ENCODE data around the gene MECP2. TPM values are rescaled to one million over a fixed set of nuclear protein-coding genes. Genes with fewer than 3 reads are reported as not detected.

MECP2 gene
- total and polyA plus RNA-seq, 10 of the 15 experiments (the other 5 are each of a cell fraction or from before 2014, with no cell fraction given): 1.3 to 32.7 (median 13.7) TPM

GRCh38 chrX:154014429-154015380, 82.8 kb downstream of the MECP2 start:
- Histone ChIP-seq H3K9me3 (replicated peaks; ENCODE audit: control insufficient read depth, insufficient read depth, low read length) (no peaks in the 10 kb centered on the region), H2AFZ (ENCODE audit: control insufficient read depth, low read depth, low read length) (no peak overlapping the region), H3K9ac (ENCODE audit: control insufficient read depth, insufficient read depth, low read length) (no peak overlapping the region), H3K79me2 (ENCODE audit: control insufficient read depth, insufficient read depth, low read length) (peaks cover 32% of the 10 kb centered on the region), H3K36me3 (ENCODE audit: control insufficient read depth in 2 of 2, insufficient read depth in 2 of 2, low read length in 1 of 2) (peaks cover 0 to 5% of the 10 kb centered on the region in 2 experiments; a peak in 3 of 4 replicates), H4K20me1 (ENCODE audit: control insufficient read depth, insufficient read depth) (no peaks in the 10 kb centered on the region), H3K4me2 (ENCODE audit: control insufficient read depth, insufficient read depth) (no peak overlapping the region), H3K27ac (ENCODE audit: control insufficient read depth, insufficient read depth) (no peak overlapping the region), H3K4me3 (no peak overlapping the region), H3K4me1 (ENCODE audit: control insufficient read depth, insufficient read depth, low read length) (peaks cover 6% of the 10 kb centered on the region), H3K27me3 (replicated peaks in 1 of 2; ENCODE audit: control insufficient read depth in 2 of 2, insufficient read depth in 2 of 2, low read length in 1 of 2) (no peaks in the 10 kb centered on the region)
- no peak for TF ChIP-seq ZZZ3 (IDR thresholded peaks at IDR 0.05; ENCODE audit: control insufficient read depth, insufficient read length, low read depth)
- RAD21 ChIA-PET (ENCODE audit: unreplicated experiment): interaction anchor here (1.0 to 2.5 kb wide), 4 partner anchors 34 to 47 kb away, joined by 3 to 8 read pairs (median 5); no protein-coding TSS in a partner anchor
- 48% methylated on average over 24 of the region's 24 CpGs for WGBS (ENCODE audit: insufficient coverage, insufficient replicate concordance, low lambda C conversion rate, missing lambda C conversion rate)
- CTCF ChIA-PET: interaction anchor here (0.6 to 5.6 kb wide), 13 partner anchors 10 to 742 kb away, joined by 3 to 35 read pairs (median 5); partner anchors contain the start of gene HCFC1
- in situ Hi-C loops (cut with MboI): no loop called here
- POLR2A ChIA-PET: interaction anchor here (0.7 to 0.8 kb wide), 2 partner anchors 12 to 33 kb away, joined by 3 read pairs; no protein-coding TSS in a partner anchor
- no peak for FAIRE-seq
- intact Hi-C loops (cut with micrococcal nuclease; ENCODE audit: unreplicated experiment): loop anchor here (5.0 kb wide), 1 partner anchor 38 kb away; no protein-coding TSS in a partner anchor
- SMC1A ChIA-PET (ENCODE audit: uncharacterized antibody, unreplicated experiment): interaction anchor here (1.1 to 2.5 kb wide), 4 partner anchors 30 to 47 kb away, joined by 3 to 5 read pairs (median 5); no protein-coding TSS in a partner anchor
- no peak for ATAC-seq
- DNase-seq (ENCODE audit: low read depth, low spot score): no peak
- no TSS peak for BruUV-seq (replicated peaks)

DNA sequence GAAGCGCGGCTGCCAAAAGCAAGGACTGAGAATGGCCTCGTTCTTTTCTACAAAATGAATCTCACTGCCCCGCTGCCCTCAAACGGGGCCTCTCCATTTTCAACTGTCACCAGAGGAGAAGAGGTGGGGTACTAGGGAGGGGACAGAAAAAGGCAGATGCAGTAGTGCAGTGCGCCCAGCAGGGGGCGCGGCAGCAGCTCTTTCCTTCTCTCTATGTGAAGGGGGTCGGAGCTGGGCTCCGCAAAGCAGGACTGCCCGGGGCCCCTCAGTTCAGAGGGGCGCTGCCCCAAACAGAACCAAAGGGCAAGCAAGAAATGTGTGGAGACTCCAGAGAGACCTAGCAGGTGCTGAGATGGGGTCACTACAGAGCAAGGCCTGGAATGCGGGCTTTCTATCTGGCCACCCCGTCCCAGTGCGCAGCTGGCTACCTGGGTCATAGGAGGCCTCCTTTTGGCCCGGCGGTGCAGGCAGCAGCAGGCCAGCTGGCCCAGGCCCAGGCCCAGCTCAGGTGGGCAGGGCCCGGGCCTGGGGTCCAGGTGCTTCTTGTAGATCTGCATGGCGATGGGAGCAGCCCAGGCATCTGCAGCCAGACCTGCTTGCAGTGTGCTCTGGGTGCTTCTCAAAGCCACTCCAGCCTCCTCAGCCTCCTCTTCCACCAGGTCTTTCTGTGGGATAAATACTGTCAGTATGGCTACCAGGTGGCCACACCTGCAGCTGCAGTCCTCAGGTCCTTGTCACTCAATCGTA, 83.7 kb downstream of the MECP2 start:
- RAD21 ChIA-PET (ENCODE audit: unreplicated experiment): interaction anchor here (0.5 to 2.6 kb wide), 6 partner anchors 35 to 66 kb away, joined by 3 to 8 read pairs (median 5); no protein-coding TSS in a partner anchor
- Histone ChIP-seq H3K27me3 (replicated peaks in 1 of 2; ENCODE audit: control insufficient read depth in 2 of 2, insufficient read depth in 2 of 2, low read length in 1 of 2) (no peaks in the 10 kb centered on the region), H3K36me3 (ENCODE audit: control insufficient read depth in 2 of 2, insufficient read depth in 2 of 2, low read length in 1 of 2) (peaks cover 0 to 5% of the 10 kb centered on the region in 2 experiments; a peak in 3 of 4 replicates), H4K20me1 (ENCODE audit: control insufficient read depth, insufficient read depth) (no peaks in the 10 kb centered on the region), H3K4me2 (ENCODE audit: control insufficient read depth, insufficient read depth) (no peak overlapping the region), H3K9me3 (replicated peaks; ENCODE audit: control insufficient read depth, insufficient read depth, low read length) (no peaks in the 10 kb centered on the region), H3K4me1 (ENCODE audit: control insufficient read depth, insufficient read depth, low read length) (peaks cover 6% of the 10 kb centered on the region), H3K4me3 (no peak overlapping the region), H3K79me2 (ENCODE audit: control insufficient read depth, insufficient read depth, low read length) (peaks cover 24% of the 10 kb centered on the region), H3K27ac (ENCODE audit: control insufficient read depth, insufficient read depth) (no peak overlapping the region), H3K9ac (ENCODE audit: control insufficient read depth, insufficient read depth, low read length) (no peak overlapping the region), H2AFZ (ENCODE audit: control insufficient read depth, low read depth, low read length) (no peak overlapping the region)
- SMC1A ChIA-PET (ENCODE audit: uncharacterized antibody, unreplicated experiment): interaction anchor here (0.6 to 2.5 kb wide), 6 partner anchors 24 to 46 kb away, joined by 3 to 5 read pairs (median 4); no protein-coding TSS in a partner anchor
- intact Hi-C loops (cut with micrococcal nuclease; ENCODE audit: unreplicated experiment): loop anchor here (5.0 kb wide), 1 partner anchor 39 kb away; no protein-coding TSS in a partner anchor
- FAIRE-seq: peak; percentile 38
- CTCF ChIA-PET: interaction anchor here (0.8 to 5.6 kb wide), 18 partner anchors 9 to 122 kb away, joined by 3 to 35 read pairs (median 5); partner anchors contain the start of genes ARHGAP4 and HCFC1
- BruUV-seq (replicated peaks): no TSS peak
- WGBS (ENCODE audit: insufficient coverage, insufficient replicate concordance, low lambda C conversion rate, missing lambda C conversion rate): 53% methylated on average over 19 of the region's 20 CpGs
- in situ Hi-C loops (cut with MboI): no loop called here
- ATAC-seq: peak; percentile 79
- POLR2A ChIA-PET: interaction anchor here (0.7 to 0.8 kb wide), 3 partner anchors 11 to 300 kb away, joined by 3 read pairs; no protein-coding TSS in a partner anchor
- TF ChIP-seq RAD21 (IDR thresholded peaks at IDR 0.05; ENCODE audit: insufficient read depth, low read depth, low read length): peak; percentile 51; the same call in 1 of the 2 replicates
- TF ChIP-seq, protein P1, sequence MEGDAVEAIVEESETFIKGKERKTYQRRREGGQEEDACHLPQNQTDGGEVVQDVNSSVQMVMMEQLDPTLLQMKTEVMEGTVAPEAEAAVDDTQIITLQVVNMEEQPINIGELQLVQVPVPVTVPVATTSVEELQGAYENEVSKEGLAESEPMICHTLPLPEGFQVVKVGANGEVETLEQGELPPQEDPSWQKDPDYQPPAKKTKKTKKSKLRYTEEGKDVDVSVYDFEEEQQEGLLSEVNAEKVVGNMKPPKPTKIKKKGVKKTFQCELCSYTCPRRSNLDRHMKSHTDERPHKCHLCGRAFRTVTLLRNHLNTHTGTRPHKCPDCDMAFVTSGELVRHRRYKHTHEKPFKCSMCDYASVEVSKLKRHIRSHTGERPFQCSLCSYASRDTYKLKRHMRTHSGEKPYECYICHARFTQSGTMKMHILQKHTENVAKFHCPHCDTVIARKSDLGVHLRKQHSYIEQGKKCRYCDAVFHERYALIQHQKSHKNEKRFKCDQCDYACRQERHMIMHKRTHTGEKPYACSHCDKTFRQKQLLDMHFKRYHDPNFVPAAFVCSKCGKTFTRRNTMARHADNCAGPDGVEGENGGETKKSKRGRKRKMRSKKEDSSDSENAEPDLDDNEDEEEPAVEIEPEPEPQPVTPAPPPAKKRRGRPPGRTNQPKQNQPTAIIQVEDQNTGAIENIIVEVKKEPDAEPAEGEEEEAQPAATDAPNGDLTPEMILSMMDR (IDR thresholded peaks at IDR 0.05 in 2 of 3, conservative IDR thresholded peaks at IDR 0.05 in 1 of 3; ENCODE audit: control insufficient read depth in 2 of 3, extremely low read depth in 1 of 3, insufficient read depth in 1 of 3, low read depth in 3 of 3, low read length in 3 of 3): peak; percentile 79 to 98 (median 94)
- peak; percentile 49; the same call in 1 of the 2 replicates for TF ChIP-seq SMC3 (IDR thresholded peaks at IDR 0.05; ENCODE audit: borderline replicate concordance, low read length)
- TF ChIP-seq NKRF (conservative IDR thresholded peaks at IDR 0.05): no peak
- 0 out of 2 replicates have a peak, but pooled peaks have one; percentile 23 for TF ChIP-seq YY1 (IDR thresholded peaks at IDR 0.05; ENCODE audit: low read depth, low read length)
- DNase-seq (ENCODE audit: low read depth, low spot score): no peak

Data from GM12878 (cell line).